OCI-LY1 (cell line): ENCODE measurements around the gene INIP.

Experiments used
- EZH2 ChIP-seq: fragments of 200-600 bp; sonication (generic), shearing (Covaris generic); IDR thresholded peaks from 2 replicates; pipeline ENCODE4 v1.8.0; 2017; ENCODE audit warnings: borderline replicate concordance, mixed run types, mild to moderate bottlenecking, antibody characterized with exemption, low read length, moderate library complexity, mixed read lengths
- TF ChIP-seq, protein P1 (sequence below): fragments of 200-600 bp; sonication (generic), shearing (Covaris generic); IDR thresholded peaks from 2 replicates; pipeline ENCODE4 v1.5.1; 2017; ENCODE audit warnings: mild to moderate bottlenecking, antibody characterized with exemption, low read length, moderate library complexity, mixed read lengths

DNA sequence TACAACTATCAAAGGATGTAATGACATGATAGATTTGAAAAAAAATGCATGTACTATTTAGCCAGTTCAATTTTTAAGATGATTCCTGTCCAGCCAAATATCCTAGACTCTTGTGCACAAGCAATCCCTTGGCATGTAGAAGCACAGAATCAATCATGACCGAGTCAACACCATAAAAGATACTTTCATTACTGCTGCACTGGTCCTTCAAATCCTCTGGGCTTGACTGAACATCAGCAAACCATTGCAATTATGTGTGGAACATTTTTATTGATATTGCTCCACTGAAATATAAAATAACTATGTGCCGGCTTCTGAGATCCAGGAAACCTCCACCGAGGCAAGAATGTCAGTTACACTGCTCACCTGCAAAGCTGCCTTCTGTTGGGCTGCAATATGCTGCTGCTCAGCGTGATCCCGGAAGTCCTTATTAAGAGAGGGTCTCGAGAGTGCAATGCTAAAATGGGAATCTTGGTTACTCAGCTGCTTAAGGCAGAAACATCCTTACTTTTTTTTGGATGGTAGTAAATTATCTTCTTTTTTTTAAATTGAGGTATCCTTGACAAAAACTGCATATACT is 28.7 kb downstream of the INIP start:
- TF ChIP-seq, protein P1, sequence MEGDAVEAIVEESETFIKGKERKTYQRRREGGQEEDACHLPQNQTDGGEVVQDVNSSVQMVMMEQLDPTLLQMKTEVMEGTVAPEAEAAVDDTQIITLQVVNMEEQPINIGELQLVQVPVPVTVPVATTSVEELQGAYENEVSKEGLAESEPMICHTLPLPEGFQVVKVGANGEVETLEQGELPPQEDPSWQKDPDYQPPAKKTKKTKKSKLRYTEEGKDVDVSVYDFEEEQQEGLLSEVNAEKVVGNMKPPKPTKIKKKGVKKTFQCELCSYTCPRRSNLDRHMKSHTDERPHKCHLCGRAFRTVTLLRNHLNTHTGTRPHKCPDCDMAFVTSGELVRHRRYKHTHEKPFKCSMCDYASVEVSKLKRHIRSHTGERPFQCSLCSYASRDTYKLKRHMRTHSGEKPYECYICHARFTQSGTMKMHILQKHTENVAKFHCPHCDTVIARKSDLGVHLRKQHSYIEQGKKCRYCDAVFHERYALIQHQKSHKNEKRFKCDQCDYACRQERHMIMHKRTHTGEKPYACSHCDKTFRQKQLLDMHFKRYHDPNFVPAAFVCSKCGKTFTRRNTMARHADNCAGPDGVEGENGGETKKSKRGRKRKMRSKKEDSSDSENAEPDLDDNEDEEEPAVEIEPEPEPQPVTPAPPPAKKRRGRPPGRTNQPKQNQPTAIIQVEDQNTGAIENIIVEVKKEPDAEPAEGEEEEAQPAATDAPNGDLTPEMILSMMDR, result no peak
- no peak for TF ChIP-seq EZH2
